ENCODE data around the gene TAF10.

Gene TAF10

DNA sequence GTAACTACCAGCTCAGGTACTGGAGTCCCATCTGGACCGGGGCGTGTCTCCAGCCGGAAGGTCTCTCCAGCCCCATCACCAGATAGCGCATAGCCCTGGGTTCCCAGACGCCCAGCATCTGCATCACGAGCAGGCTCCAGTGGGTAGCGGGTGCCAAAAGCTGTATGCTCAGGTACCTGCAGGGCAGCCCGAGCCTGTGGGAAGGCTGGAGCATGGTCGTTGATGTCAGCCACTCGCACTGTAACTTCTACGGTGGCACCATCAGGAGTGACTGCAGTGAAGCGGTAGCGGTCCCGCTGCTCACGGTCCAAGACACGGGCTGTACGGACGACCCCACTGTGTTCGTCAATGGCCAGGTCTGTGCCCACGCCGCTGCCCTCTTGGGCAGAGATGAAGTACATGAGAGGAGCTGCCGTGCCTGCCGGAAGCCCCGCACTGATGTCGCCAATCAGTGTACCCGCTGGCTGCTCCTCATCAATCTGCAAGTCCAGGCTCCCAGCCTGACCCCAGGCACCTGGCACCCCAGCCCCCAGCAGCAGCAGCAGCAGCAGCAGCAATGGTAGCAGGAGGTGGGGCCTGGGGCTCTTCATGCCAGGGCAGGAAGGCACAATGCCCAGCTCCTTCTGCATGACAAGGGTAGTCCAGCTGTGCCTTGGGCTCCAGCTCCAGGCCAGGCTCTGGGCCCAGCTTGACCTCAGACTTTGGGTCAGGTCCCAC is 29.1 kb upstream of the TAF10 start:
- no peak for DNase-seq (ENCODE audit: low spot score)

DNA sequence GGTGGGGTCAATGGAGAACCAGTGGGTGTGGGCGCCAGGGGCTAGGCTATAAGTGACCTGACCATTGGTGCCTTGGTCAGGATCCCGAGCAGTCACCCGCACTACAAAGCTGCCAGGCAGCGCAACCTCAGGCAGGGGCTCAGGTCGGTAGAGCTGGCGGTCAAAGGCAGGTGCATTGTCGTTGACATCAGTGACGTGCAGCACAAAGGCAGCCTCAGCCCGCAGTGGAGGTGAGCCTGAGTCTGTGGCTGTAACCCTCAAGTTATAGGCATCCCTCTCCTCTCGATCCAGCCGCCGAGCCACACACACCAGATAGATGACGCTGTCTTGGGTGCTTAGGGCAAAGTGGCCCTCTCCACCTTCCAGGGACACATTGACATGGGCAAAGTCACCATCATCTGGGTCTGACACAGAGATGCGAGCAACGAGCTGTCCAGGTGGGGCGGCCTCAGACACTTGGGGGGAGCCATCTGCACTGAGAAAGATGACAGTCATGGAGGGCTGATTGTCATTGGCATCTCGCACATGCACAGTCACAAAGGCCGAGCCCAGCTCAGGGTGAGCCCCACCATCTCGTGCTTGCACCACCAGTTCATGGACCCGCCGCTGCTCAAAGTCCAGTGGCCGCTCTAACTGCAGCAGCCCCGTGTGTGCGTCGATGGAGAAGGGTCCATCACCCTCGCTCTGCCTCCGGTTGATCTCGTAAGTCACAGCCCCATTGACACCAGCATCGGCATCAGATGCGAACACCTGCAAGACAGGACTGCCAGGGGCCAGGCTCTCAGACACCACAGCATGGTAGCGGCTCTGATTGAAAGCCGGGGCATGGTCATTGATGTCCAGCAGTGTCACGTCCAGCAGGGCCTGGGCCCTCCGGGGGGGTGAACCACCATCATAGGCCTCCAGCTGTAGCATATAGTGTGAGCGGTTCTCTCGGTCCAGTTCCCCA is 28.3 kb upstream of the TAF10 start:
- no peak for DNase-seq (ENCODE audit: low spot score)

DNA sequence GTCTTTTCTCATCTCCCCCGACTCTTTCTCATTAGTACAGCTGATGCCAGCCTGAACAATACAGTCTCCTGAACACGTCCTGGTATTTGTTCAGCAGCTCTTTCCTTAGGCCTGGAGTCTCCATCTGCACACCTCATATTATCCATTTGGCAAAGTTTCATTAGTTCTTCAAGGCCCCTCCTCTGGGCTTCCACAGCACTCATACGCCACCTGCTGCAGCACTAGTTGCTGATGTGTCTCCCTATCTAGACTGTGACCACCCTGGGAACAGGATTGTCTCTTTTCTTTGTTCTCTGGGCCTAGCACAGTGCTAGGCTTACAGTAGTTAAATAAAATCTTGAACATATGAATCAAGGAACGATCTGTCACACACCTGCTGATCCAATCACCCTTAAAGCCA is 26.4 kb upstream of the TAF10 start:
- DNase-seq (ENCODE audit: low spot score) = no peak

DNA sequence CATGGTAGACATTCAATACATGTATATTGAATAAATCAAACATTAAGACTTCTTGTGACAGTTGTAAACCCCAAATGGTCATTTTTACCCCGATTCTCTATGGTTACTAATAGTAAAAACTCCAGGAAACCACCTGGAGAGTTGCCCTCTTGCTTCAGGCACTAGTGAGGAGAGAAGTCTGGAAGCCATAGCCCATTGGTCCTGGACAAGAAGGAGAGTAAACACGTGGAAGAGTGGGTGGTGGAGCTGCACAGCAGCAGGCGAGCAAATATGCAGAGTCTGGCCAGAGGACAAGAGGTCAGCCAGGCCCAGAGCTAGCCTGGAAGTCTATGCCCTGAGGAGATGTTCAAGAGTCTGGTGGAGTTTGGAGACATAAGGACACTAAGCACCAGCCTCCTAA is 25.9 kb upstream of the TAF10 start:
- no peak for DNase-seq (ENCODE audit: low spot score)

DNA sequence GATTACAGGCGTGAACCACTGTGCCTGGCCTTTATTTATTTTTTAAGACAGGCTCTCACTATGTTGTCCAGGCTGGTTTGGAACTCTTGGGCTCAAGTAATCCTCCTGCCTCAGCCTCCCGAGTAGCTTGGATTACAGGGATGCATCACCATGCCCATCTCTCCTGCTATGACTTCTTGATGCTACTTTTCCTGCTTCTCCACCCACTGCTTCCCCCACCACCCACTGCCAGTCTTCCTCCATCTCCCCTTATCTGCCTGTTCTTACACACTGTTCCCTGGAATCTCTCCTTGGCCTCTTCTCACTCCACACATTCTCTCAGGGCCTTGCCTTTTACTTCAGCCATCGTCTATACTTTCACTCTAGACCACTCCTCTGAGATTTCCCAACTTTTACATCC is 24.5 kb upstream of the TAF10 start:
- no peak for DNase-seq (ENCODE audit: low spot score)

DNA sequence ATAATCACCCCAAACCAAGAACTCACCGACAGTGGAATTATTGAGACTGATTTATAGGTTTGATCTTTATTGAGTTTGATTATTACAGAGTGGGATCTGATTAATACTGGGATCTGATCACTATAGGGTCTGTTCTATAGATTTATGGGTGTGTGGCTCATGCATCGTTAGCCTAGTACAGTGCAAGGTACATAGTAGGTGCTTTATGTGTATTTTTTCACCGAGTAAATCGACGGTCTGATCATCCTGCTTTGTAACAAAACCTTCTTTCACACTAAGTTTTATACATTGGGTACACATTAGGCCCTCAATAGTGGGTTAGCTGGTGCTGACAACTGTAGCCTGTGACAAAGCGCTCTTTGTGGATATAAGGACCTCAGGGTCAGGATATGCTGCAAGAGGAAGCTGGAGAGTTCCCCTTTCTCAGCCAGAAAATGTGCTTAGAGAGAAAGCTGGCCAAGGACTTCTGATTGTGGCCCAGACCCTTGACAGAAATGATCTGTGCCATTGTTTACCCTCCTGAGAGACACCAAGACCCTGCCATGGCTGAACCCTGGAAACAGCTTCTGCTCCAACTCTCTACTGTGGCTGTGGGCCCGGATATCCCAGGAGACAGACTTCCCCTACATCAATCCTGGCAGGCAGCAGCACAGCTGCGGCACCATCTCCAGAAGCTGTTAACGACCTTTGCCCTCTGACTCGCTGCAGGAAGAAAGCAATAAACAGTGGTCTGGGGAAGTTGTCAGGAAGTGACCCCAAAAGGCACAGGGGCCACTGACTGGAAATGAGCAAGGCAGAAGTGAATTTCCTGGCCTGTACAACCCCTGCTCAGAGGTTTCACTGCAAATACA is 23.3 kb upstream of the TAF10 start:
- DNase-seq (ENCODE audit: low spot score) = no peak

DNA sequence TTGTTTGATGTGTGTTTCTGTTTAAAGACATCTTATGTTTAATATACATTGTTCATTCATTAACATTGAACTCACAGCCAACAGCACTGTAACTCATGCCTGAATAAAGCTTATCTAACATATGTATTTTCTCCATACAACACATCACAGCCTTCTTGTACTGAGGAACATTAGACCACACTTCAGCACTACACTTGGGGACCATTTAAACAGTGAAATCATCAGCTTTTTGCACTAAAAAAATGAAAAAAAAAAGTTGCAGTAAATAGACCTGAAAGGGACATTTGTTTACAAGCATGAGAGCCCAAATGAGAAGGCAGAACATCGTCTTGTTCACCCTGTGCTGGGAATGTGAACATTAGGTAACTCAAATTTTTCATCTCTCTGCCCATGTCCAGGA is 22.5 kb upstream of the TAF10 start:
- no peak for DNase-seq (ENCODE audit: low spot score)

DNA sequence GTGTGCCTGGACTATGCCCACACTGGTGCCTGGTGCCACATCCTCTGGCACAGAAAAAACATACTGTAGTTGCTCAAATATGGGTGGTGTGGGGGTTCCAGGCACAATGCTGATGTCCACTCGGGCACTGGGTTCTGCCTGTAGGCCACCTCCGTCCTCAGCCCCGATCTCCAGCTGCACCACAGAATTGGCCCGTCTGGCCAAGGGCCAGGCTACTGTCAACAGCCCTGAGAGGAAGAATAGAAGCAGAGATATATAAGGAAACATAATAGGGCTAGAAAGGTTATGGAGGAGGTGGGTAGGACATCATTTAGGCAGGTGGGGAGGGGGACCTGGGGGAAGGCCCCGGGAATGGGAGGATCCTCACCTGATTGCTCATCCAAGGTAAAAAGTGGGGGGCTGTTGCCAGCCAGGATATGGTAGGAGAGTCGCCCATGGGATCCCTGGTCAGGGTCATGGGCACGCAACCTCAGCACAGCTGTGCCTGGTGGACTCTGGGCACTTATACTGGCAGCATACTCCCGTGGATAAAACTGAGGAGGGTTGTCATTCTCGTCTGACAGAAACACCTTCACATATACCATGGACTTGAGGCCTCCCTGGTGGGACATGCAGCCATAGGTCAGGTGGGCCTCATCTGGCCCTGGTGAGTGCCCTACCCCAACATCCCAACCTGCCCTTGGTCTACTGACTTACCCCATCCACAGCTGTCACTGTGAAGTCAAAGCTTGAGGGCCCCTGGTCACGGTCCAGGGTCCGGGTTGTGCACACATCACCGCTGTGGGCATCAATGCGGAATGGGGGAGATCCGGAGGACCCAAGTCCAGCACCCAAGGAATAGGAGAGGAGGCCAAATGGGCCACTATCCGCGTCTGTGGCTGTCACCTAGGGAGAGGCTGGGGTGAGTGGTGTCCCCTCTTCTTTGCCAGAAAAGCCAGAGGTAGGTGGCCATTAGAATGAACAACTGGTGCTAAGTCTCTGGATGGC is 21.7 kb upstream of the TAF10 start:
- DNase-seq (ENCODE audit: low spot score) = no peak

DNA sequence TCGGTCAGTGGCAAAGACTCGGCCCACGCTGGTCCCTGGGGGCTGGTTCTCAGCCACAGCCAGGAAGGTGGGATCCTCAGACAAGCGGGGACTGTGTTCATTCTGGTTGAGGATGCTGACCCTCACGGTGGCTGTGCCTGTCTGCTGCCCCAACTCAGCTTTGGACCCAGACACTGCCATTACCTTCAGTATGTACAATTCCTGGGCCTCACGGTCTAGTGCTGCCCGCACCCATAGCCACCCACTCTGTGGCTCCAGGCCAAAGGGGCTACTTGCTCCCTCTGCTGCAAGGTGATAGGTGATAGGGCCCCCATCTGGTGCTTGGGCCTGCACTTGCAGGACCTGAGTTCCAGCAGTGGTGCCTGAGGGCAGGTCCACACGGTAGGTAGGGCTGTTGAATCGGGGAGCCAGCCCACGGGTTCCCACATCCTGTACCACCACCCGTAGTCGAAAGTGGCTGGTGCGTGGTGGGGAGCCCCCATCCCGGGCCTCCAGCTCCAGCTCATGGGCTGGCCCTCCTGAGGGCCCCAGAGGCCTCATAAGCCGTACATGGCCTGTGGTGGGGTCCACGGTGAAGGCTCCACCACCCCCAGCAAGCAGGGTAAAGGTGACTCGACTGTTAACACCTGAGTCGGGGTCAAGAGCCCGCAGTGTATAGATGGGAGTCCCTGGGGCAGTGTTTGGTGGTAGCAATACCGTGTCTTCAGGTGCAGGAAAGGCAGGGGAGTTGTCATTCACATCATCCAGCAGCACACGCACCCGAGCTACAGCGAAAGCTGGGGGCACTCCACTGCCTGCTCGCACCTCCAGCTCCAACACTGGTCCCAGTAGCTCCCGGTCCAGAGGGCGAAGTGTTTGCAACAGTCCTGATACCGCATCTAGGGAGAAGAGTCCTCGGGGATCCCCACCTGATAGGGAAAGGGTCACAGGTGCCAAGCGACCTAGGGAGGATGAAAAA is 20.4 kb upstream of the TAF10 start:
- DNase-seq (ENCODE audit: low spot score) = no peak

DNA sequence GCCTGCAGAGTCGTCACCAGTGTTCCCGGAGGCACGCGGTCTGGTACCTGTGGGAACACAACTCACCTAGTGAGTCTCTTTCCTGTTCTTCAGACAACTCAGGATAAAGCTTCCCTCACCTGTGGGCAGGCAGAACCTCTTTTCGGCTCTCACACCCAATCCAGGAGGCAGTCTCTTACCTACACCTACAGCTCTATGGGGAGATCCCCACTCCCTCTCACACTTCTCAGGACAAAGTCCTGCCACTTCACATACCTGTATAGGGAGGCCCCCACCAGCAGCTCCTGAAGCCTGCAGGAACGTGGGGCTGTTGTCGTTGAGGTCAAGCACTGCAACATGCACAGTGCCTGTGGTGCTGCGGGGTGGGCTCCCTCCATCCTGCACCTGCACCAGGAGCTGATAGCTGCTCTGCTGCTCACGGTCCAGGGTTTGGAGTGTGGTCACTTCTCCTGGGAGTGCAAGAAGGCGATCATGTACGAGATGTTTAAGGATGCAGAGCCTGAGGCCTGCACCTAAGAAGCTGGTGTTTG is 19.4 kb upstream of the TAF10 start:
- no peak for DNase-seq (ENCODE audit: low spot score)

DNA sequence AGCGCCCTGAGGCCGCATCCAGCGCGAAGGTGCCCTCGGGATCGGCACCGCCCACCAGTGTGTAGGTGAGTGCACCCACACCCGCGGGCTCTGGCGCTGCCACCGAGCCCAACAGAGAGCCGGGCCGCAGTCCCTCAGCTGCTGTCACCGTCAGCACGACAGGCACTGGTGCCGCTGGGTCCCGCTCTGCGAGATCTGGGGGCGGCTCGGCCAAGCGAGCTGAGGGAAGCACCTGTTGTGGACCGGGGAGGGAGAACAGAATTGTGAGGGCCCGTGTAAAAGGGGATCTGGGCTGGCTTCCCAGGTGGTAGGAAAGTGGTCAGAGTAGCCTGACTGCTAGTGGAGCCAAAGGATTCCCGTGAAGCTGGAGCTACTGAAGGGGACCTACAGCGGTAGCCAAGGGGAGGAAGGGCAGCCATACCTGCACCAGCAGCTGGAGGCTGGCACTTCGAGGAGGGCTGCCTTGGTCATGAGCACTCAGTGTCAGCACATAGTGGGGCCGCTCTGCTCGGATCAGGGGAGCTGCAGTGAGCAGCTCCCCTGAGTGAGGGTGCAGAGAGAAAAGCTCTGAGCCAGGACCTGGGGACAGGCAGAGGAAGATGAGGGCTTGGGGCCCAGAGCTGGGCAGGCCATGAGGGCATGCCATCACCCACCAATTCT is 18.7 kb upstream of the TAF10 start:
- DNase-seq (ENCODE audit: low spot score) = no peak

DNA sequence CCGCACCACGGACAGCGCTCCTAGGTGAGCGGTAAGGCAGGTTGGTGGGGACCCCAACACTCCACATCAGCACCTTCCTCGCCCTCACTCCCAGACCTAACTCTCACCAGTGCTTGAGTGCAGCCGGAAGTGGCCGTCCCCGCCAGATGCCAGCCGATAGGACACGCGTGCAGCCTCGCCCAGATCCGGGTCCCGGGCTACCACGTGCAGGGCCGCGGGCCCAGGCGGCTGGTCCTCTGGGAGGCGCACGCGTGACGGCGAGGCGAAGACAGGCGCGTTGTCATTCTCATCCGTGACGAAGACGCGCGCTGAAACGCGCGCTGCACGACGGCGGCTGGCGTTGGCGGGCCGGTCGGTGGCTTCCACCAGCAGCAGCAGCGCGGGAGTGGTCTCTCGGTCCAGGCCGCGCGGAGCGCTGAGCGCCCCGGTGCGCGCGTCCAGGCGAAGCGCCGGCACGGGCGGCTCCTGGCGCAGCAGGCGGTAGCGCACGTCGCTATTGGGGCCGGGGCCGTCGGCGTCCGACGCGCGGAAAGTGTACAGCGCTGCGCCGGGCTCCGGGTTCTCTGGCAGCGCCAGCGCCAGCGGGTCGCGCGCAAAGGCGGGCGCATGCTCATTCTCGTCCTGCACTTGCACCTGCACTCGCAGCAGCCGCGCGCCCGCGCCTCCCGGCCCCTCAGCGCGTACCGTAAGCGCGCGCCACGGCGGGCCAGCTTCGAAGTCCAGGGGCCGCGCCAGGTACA is 18.0 kb upstream of the TAF10 start:
- DNase-seq (ENCODE audit: low spot score) = no peak

DNA sequence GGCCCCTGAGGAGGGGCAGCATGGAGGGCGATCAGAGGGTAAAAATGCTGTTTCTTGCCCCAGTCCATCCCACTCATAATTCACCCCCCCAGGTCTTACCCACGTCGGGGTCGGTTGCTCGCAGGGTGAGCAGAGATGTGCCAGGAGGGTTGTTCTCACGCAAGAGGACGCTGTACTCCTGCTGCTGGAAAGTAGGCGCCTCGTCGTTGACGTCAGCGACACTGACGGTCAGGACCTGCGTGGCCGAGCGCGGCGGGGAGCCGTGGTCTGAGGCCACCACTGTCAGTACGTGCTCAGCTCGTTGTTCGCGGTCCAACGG is 17.5 kb upstream of the TAF10 start:
- no peak for DNase-seq (ENCODE audit: low spot score)

DNA sequence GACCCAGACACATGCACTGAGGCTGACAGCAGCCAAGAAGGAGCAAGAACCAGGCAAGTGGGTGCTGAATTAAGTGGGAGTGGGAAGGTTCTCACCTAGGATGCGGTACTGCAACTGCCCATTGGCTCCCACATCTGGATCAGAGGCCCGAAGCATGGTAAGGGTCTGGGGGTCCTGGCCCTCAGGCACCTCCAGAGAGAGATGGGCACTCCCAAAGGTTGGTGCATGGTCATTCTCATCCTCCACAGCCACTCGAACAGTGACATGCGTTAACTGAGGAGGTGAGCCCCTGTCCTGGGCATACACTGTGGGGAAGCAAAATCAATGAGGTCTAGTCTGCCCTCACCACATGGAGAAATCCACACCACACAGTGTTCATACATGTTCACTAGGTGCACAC is 16.5 kb upstream of the TAF10 start:
- no peak for DNase-seq (ENCODE audit: low spot score)

DNA sequence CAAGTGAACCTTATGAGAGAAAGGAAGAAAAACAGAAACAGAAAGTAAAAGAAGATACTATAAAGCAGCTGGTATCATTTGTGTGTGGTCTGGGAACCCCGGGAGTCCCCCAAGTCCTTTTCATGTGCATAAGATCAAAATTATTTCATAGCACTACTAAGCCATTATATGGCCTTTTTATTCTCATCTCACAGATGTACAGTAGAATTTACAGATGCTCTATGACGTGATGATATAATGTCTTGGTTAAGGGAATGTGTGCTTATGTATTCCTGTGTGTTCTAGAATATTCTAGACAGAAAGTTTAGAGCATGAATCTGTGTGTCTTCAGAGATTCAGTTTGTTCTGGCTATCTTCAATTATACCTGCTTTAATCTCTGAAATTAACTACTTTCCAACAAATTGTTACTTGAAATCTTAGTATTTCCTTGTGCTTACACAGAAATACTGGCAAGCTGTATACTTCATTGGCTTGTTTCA is 15.8 kb upstream of the TAF10 start:
- DNase-seq (ENCODE audit: low spot score) = peak; percentile 52

DNA sequence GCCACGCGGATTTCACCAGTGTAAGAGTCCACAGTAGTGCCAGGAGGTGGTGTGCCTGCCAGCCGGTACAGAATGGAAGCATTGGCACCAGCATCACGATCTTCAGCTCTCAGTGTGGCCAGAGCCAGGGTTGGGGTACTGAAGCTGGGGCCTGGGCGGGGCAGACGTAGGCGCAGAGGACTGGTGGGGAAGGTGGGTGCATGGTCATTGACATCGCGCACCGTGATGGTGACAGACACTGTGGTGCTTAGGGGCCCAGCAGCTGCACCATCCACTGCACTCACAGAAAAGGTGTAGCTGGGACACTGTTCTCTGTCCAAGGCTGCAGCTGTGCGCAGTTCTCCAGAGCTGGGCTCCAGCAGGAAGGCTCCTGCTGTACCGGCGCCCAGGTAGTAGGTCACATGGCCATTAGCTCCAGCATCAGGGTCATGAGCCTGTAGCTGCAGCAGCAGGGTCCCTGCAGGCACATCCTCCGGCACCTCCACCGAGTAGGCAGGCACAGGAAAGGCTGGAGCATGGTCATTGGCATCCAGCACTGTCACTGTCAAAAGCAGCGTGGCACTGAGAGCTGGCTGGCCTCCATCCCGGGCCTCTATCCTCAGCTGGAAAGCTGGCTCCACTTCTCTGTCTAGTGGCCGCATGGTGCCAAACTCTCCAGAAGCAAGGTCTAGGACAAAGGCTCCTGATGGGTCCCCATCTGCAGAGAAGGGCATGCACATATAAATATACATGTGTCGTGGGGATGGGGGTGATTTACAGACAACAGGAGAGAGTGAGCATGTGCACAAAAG is 15.2 kb upstream of the TAF10 start:
- DNase-seq (ENCODE audit: low spot score) = no peak

DNA sequence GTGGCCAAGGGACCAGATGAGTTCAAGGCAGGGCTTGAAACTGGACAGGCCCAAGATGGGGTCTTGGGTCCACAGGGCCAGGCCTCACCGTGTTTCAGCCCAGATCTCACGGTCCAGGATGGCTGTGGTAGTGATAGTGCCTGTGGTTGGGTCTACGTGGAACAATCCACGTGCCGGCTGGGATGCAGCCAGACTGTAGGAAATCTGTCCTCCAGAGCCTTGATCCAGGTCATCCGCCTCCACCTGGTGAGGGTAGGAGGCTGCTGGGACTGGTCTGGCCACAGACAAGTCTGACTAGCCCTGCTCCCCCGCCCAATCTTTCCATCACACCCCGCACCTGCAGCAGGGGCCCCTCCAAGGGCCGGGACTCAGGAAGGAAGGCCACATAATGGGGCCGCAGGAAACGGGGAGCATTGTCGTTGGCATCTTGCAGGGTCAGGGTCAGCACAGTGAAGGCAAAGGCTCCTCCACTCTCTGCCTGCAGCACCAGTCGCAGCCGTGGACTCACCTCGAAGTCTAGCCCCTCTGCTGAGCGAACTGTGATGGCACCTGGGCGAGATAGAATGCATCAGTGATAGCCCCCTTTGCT is 13.9 kb upstream of the TAF10 start:
- DNase-seq (ENCODE audit: low spot score) = no peak
